Measurements from ENCODE around the gene FLNC.

Gene FLNC

DNA sequence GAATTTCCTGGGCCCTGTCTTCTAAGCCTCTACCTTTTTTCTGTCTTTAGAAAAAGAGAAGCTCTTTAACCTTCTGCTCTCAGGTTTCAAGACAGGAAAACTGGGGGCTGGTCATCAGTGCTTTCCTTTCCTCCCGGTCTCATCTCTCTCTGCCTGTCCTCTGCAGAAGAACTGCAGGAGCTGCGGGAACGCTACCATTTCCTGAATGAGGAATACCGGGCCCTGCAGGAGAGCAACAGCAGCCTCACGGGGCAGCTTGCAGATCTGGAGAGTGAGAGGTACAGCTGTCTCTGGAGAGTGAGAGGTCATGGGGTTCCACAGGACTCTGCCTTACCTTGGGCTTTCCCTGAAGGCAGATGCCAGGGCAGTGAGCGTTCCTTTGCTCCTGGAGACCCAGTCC is 25.7 kb upstream of the FLNC start:
- H3K27ac ChIP-seq (ENCODE audit: low read length): no peak overlapping the region
- peaks cover 0 to 4% of the 10 kb centered on the region in 2 donors for H3K4me1 ChIP-seq (ENCODE audit: control insufficient read depth in 1 of 2, insufficient read depth in 2 of 2, low read length in 2 of 2)
- peaks cover 0 to 40% of the 10 kb centered on the region in 2 donors for H3K36me3 ChIP-seq (ENCODE audit: control insufficient read depth in 1 of 2, insufficient read depth in 2 of 2, low read length in 2 of 2)

DNA sequence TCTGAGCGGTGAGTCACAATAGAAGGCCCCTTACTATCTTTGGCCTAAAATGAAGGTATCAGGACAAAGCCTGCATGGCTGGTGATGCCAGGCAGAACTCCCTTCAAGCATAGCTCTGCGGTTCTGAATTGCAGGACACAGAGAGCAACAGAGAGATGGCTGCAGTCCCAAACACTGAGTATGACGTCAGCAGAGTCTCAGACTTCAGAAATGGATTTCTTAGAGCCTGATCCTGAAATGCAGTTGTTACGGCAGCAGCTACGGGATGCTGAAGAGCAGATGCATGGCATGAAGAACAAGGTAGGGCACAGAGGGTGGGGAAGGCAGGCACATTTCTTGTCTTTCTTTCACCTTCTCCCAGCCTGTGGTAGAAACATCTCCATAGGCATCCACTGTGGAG is 25.0 kb upstream of the FLNC start:
- H3K9me3 ChIP-seq (ENCODE audit: control insufficient read depth in 1 of 2, low read length in 2 of 2): no peaks in the 10 kb centered on the region
- H3K4me1 ChIP-seq (ENCODE audit: control insufficient read depth in 1 of 2, insufficient read depth in 2 of 2, low read length in 2 of 2): peaks cover 0 to 4% of the 10 kb centered on the region in 2 donors
- H3K4me3 ChIP-seq (ENCODE audit: low read depth in 1 of 2, low read length in 2 of 2): no peak overlapping the region
- peaks cover 0 to 40% of the 10 kb centered on the region in 2 donors for H3K36me3 ChIP-seq (ENCODE audit: control insufficient read depth in 1 of 2, insufficient read depth in 2 of 2, low read length in 2 of 2)
- no peak overlapping the region for H3K27ac ChIP-seq (ENCODE audit: low read length)
- H3K27me3 ChIP-seq (ENCODE audit: low read depth, low read length): no peaks in the 10 kb centered on the region

More for the DNA sequence above, 25.7 kb upstream of the FLNC start:
- Histone ChIP-seq H3K9me3 (ENCODE audit: control insufficient read depth in 1 of 2, low read length in 2 of 2) (no peaks in the 10 kb centered on the region), H3K27me3 (ENCODE audit: low read depth, low read length) (no peaks in the 10 kb centered on the region), H3K4me3 (ENCODE audit: low read depth in 1 of 2, low read length in 2 of 2) (no peak overlapping the region)

DNA sequence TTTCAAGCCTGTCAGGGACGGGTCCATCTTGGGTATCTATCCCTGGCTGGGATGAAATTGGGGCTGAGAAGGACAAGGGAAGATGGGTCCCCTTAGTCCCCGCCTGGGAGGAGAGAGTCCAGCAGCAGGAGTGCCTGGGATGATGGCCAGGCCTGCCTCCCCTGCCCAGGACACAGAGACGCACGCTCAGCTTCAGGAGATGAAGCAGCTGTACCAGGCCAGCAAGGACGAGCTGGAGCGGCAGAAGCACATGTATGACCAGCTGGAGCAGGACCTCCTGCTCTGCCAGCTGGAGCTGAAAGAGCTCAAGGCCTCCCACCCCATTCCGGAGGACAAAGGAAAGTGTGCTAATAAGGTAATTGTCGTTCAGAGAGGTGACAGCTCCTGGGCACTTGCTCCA is 23.0 kb upstream of the FLNC start:
- Histone ChIP-seq H3K4me3 (ENCODE audit: low read depth in 1 of 2, low read length in 2 of 2) (no peak overlapping the region), H3K27me3 (ENCODE audit: low read depth, low read length) (no peaks in the 10 kb centered on the region), H3K27ac (ENCODE audit: low read length) (no peak overlapping the region), H3K4me1 (ENCODE audit: control insufficient read depth in 1 of 2, insufficient read depth in 2 of 2, low read length in 2 of 2) (peaks cover 0 to 4% of the 10 kb centered on the region in 2 donors), H3K9me3 (ENCODE audit: control insufficient read depth in 1 of 2, low read length in 2 of 2) (no peaks in the 10 kb centered on the region), H3K36me3 (ENCODE audit: control insufficient read depth in 1 of 2, insufficient read depth in 2 of 2, low read length in 2 of 2) (peaks cover 0 to 35% of the 10 kb centered on the region in 2 donors)

DNA sequence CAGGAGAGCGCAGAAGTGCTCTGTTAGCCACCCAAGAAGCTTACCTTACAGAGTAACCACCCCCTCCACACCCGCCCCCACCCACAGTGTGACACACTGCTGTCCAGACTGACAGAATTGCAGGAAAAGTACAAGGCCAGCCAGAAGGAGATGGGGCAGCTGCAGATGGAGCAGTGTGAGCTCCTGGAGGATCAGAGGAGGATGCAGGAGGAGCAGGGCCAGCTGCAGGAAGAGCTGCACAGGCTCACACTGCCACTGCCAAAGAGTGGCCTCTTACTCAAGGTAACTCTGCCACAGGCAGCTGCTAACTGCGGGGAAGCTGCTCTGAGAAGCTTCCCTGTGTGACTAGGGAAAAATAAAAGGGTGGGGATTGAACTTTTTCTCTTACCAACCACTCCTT is 20.8 kb upstream of the FLNC start:
- peaks cover 0 to 35% of the 10 kb centered on the region in 2 donors for H3K36me3 ChIP-seq (ENCODE audit: control insufficient read depth in 1 of 2, insufficient read depth in 2 of 2, low read length in 2 of 2)
- no peak overlapping the region for H3K27ac ChIP-seq (ENCODE audit: low read length)
- no peaks in the 10 kb centered on the region for H3K9me3 ChIP-seq (ENCODE audit: control insufficient read depth in 1 of 2, low read length in 2 of 2)
- no peak overlapping the region for H3K4me3 ChIP-seq (ENCODE audit: low read depth in 1 of 2, low read length in 2 of 2)
- H3K4me1 ChIP-seq (ENCODE audit: control insufficient read depth in 1 of 2, insufficient read depth in 2 of 2, low read length in 2 of 2): peaks cover 3 to 4% of the 10 kb centered on the region in 2 donors
- no peaks in the 10 kb centered on the region for H3K27me3 ChIP-seq (ENCODE audit: low read depth, low read length)

DNA sequence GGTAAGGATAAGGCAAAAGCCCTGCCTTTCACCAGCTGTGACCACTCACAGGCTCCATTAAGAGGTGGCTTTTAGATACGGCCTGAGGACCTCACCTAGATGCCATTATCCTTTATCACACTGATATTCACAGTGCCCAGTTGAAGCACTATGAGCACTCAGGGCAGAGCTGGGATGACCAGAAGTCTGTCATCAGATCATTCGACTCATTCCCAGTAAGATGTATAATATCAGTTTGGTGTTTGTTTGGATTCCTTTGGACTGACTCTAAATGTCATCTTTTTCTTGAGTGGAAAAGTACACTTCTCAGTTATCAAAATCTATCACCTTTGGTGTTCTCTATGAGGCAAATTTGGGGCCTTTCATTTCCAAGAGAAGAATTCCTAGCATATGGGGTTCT is 19.7 kb upstream of the FLNC start:
- peaks cover 0 to 3% of the 10 kb centered on the region in 2 donors for H3K4me1 ChIP-seq (ENCODE audit: control insufficient read depth in 1 of 2, insufficient read depth in 2 of 2, low read length in 2 of 2)
- H3K27me3 ChIP-seq (ENCODE audit: low read depth, low read length): no peaks in the 10 kb centered on the region
- no peak overlapping the region for H3K27ac ChIP-seq (ENCODE audit: low read length)
- no peaks in the 10 kb centered on the region for H3K9me3 ChIP-seq (ENCODE audit: control insufficient read depth in 1 of 2, low read length in 2 of 2)
- peaks cover 0 to 25% of the 10 kb centered on the region in 2 donors for H3K36me3 ChIP-seq (ENCODE audit: control insufficient read depth in 1 of 2, insufficient read depth in 2 of 2, low read length in 2 of 2)
- H3K4me3 ChIP-seq (ENCODE audit: low read depth in 1 of 2, low read length in 2 of 2): no peak overlapping the region

DNA sequence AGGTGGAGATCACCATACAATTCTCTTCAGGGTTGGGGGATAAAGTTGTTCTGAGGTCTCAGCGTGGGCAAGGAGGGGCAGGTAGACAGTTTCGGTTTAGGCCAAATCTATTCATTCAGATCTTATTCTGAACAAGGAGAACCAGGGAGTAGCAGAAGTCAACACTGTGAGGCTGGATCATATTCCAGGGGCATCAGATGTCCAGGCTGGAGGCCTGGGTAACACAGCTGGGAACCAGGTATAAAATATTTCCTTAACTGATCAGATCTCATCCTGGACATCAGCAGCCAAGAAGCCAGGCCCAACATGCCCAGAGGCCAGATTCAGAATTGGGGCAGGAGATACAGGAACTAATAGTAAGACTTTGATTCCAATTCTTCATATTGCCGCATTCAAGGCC is 19.2 kb upstream of the FLNC start:
- Histone ChIP-seq H3K27me3 (ENCODE audit: low read depth, low read length) (no peaks in the 10 kb centered on the region), H3K4me3 (ENCODE audit: low read depth in 1 of 2, low read length in 2 of 2) (no peak overlapping the region), H3K4me1 (ENCODE audit: control insufficient read depth in 1 of 2, insufficient read depth in 2 of 2, low read length in 2 of 2) (peaks cover 0 to 3% of the 10 kb centered on the region in 2 donors), H3K27ac (ENCODE audit: low read length) (no peak overlapping the region), H3K9me3 (ENCODE audit: control insufficient read depth in 1 of 2, low read length in 2 of 2) (no peaks in the 10 kb centered on the region), H3K36me3 (ENCODE audit: control insufficient read depth in 1 of 2, insufficient read depth in 2 of 2, low read length in 2 of 2) (peaks cover 0 to 20% of the 10 kb centered on the region in 2 donors)

DNA sequence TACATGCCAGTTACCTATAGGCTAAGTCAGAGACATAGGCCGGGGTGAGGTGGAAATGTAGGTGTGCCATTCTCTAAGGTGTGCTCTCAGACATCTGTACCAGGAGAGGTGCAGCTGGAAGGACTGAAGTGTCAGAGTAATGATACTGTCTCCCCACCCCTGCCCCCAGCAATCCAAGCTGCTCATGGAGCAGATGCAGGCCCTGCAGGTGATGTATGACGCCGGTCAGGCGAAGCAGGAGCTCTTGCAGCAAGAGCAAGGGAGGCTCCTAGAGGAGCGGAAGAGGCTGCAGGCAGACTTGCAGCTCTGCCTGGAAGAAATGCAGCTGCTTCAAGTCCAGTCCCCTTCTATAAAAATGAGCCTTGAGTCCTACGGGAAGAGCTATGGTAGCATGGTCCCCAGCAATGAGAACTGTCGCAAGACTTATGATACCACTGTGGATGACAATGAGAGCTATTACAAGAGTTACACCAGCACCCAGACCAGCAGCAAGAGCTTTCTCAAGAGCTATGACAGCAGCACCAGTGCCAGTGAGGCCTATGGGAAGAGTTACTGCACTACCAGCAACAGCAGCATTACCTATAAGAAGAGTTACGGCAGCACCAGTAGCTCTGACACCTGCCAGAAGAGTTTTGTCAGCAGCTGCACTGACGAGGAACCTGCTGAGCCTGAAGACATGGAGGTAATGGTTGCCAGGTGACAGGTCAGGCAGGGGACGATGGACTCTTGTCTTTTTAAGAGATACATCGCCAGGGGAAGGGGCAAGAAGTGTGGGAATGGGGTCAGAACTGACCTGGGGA is 18.4 kb upstream of the FLNC start:
- no peaks in the 10 kb centered on the region for H3K9me3 ChIP-seq (ENCODE audit: control insufficient read depth in 1 of 2, low read length in 2 of 2)
- H3K4me3 ChIP-seq (ENCODE audit: low read depth in 1 of 2, low read length in 2 of 2): no peak overlapping the region
- H3K27me3 ChIP-seq (ENCODE audit: low read depth, low read length): no peaks in the 10 kb centered on the region
- H3K27ac ChIP-seq (ENCODE audit: low read length): no peak overlapping the region
- H3K36me3 ChIP-seq (ENCODE audit: control insufficient read depth in 1 of 2, insufficient read depth in 2 of 2, low read length in 2 of 2): peaks cover 0 to 13% of the 10 kb centered on the region in 2 donors
- H3K4me1 ChIP-seq (ENCODE audit: control insufficient read depth in 1 of 2, insufficient read depth in 2 of 2, low read length in 2 of 2): peaks cover 0 to 3% of the 10 kb centered on the region in 2 donors

DNA sequence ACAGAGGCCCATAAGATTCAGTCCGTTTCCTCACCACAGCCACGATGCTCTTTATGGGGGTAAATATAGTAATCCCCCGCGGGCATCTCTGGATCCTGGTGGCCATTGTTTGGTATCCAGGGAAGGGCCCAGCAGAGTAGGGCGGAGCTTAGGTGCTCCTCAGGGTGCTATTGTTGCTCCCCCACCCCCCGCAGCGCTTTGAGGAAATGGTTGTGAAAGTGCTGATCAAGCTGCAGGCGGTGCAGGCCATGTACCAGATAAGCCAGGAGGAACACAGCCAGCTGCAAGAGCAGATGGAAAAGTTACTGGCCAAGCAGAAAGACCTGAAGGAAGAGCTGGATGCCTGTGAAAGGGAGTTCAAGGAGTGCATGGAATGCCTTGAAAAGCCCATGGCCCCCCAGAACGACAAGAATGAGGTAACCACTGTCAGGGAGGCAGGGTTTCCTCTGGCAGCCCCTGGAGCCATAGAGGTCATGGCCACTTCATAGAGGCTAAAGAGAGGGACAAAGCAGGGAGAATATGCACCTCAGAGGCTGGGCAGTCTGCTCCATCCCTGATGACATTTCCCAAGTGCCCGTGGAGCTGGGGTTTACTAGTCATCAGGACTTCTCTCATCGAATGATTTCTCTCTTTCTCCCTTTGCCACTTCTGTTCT is 17.6 kb upstream of the FLNC start:
- peaks cover 0 to 3% of the 10 kb centered on the region in 2 donors for H3K4me1 ChIP-seq (ENCODE audit: control insufficient read depth in 1 of 2, insufficient read depth in 2 of 2, low read length in 2 of 2)
- H3K9me3 ChIP-seq (ENCODE audit: control insufficient read depth in 1 of 2, low read length in 2 of 2): no peaks in the 10 kb centered on the region
- no peak overlapping the region for H3K27ac ChIP-seq (ENCODE audit: low read length)
- peaks cover 0 to 8% of the 10 kb centered on the region in 2 donors for H3K36me3 ChIP-seq (ENCODE audit: control insufficient read depth in 1 of 2, insufficient read depth in 2 of 2, low read length in 2 of 2)
- H3K27me3 ChIP-seq (ENCODE audit: low read depth, low read length): no peaks in the 10 kb centered on the region
- H3K4me3 ChIP-seq (ENCODE audit: low read depth in 1 of 2, low read length in 2 of 2): no peak overlapping the region

DNA sequence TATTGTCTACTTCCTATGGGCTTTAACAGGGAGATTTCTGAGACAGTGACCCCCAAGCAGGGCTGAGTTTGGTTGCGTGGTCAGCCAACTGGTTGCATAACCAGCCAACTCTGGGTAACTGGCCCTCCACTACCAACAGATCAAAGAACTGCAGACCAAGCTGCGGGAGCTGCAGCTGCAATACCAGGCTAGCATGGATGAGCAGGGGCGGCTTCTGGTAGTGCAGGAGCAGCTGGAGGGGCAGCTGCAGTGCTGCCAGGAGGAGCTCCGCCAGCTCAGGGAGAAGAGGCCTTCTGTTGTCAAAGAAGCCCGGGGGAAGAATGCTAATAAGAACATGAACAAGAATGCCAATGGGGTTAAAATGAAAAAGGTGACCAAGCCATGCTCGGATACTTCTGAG is 15.7 kb upstream of the FLNC start:
- H3K36me3 ChIP-seq (ENCODE audit: control insufficient read depth in 1 of 2, insufficient read depth in 2 of 2, low read length in 2 of 2): no peaks in the 10 kb centered on the region
- H3K9me3 ChIP-seq (ENCODE audit: control insufficient read depth in 1 of 2, low read length in 2 of 2): no peaks in the 10 kb centered on the region
- H3K4me3 ChIP-seq (ENCODE audit: low read depth in 1 of 2, low read length in 2 of 2): no peak overlapping the region
- H3K27ac ChIP-seq (ENCODE audit: low read length): no peak overlapping the region
- no peaks in the 10 kb centered on the region for H3K27me3 ChIP-seq (ENCODE audit: low read depth, low read length)
- peaks cover 3 to 6% of the 10 kb centered on the region in 2 donors for H3K4me1 ChIP-seq (ENCODE audit: control insufficient read depth in 1 of 2, insufficient read depth in 2 of 2, low read length in 2 of 2)

DNA sequence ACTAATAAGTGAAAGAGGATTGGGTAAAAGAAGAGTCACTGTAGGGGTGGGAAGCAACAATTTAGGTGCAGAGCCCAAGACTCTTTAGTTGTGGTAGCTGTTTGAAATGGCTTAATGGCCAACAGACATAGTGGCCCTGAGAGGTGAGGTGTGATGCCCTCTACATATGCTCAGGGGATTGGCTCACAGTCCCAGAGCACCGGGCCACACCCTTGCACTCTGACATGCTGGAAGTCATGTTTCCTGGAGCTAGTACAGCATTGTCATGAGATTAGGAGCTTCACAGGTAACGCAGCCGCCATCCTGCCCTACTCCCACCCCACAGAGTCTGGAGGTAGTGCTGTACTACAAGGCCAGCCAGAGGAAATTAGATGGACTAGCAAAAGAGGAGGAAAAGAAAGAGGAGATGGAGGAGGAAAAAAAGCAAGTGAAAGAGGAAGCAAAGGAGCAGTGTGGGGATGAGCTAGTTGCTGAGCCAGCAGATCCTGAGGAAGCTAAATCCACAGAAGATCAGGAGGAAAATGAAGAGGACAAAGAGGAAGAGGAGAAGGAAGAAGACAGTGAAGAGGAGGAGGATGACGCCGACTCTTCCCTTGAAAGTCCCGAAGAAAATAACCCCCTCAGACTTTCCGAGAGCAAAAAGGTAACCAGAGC is 14.8 kb upstream of the FLNC start:
- Histone ChIP-seq H3K27me3 (ENCODE audit: low read depth, low read length) (no peaks in the 10 kb centered on the region), H3K9me3 (ENCODE audit: control insufficient read depth in 1 of 2, low read length in 2 of 2) (no peaks in the 10 kb centered on the region), H3K27ac (ENCODE audit: low read length) (no peak overlapping the region), H3K36me3 (ENCODE audit: control insufficient read depth in 1 of 2, insufficient read depth in 2 of 2, low read length in 2 of 2) (no peaks in the 10 kb centered on the region), H3K4me1 (ENCODE audit: control insufficient read depth in 1 of 2, insufficient read depth in 2 of 2, low read length in 2 of 2) (peaks cover 3 to 6% of the 10 kb centered on the region in 2 donors), H3K4me3 (ENCODE audit: low read depth in 1 of 2, low read length in 2 of 2) (no peak overlapping the region)

DNA sequence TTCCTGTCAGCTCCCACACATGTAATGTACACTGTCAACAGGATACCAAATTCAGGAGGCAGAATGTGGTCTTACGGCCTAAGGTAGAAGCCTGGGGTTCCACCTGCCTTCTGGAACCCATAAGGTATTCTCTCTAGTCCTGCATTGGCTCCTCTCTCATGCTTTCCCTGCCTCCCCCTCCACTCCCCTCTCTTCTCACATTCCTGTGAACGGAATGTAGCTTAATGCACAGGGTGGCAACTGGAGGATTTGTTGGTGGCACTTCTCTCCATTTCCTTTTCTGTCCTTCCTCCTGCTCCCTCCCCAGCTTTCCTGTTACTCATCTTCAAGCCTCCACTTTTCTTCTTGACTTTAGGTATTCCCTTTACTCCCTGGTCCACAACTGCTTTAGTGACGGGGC is 11.5 kb upstream of the FLNC start:
- no peak overlapping the region for H3K4me3 ChIP-seq (ENCODE audit: low read depth in 1 of 2, low read length in 2 of 2)
- H3K9me3 ChIP-seq (ENCODE audit: control insufficient read depth in 1 of 2, low read length in 2 of 2): no peaks in the 10 kb centered on the region
- H3K27ac ChIP-seq (ENCODE audit: low read length): no peak overlapping the region
- H3K27me3 ChIP-seq (ENCODE audit: low read depth, low read length): no peaks in the 10 kb centered on the region
- no peaks in the 10 kb centered on the region for H3K36me3 ChIP-seq (ENCODE audit: control insufficient read depth in 1 of 2, insufficient read depth in 2 of 2, low read length in 2 of 2)
- peaks cover 0 to 6% of the 10 kb centered on the region in 2 donors for H3K4me1 ChIP-seq (ENCODE audit: control insufficient read depth in 1 of 2, insufficient read depth in 2 of 2, low read length in 2 of 2)
